Body of pancreas (tissue), 4 donors: Measurements from ENCODE around the gene BORCS8.

Experiments
- POLR2A ChIP-seq, 3 donors: fragments of 450-650 bp; IDR thresholded peaks; one replicate each; pipeline ENCODE4 v1.6.1; 2016; ENCODE audit warnings: antibody characterized with exemption in 3 of 3, mild to moderate bottlenecking in 2 of 3
- TF ChIP-seq, protein P1 (sequence below), 7 experiments: fragments of 450-650 bp in 4 of 7; fragments of 200-600 bp in 3 of 7; sonication (generic) in 3 of 7; IDR thresholded peaks; one replicate each; pipeline ENCODE4 v1.5.1; 2016 to 2019; ENCODE audit warnings: antibody characterized with exemption in 7 of 7

DNA sequence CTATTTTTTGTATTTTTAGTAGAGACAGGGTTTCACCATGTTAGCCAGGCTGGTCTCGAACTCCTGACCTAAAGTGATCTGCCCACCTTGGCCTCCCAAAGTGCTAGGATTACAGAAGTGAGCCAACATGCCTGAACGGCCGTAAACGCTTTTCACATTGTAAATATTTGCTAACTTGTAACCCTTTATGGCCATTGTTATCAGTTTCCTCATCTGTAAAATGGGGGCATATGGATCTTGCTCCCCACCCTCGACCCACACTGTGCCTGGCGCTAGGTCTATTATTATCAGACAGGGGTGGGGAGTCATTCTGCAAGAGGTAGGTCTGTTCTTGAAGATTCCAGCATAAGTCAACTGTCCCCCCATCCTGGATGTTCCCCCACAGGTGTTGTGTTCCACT, 31.7 kb upstream of the BORCS8 start:
- TF ChIP-seq, protein P1, sequence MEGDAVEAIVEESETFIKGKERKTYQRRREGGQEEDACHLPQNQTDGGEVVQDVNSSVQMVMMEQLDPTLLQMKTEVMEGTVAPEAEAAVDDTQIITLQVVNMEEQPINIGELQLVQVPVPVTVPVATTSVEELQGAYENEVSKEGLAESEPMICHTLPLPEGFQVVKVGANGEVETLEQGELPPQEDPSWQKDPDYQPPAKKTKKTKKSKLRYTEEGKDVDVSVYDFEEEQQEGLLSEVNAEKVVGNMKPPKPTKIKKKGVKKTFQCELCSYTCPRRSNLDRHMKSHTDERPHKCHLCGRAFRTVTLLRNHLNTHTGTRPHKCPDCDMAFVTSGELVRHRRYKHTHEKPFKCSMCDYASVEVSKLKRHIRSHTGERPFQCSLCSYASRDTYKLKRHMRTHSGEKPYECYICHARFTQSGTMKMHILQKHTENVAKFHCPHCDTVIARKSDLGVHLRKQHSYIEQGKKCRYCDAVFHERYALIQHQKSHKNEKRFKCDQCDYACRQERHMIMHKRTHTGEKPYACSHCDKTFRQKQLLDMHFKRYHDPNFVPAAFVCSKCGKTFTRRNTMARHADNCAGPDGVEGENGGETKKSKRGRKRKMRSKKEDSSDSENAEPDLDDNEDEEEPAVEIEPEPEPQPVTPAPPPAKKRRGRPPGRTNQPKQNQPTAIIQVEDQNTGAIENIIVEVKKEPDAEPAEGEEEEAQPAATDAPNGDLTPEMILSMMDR (IDR thresholded peaks at IDR 0.05): no peak
- TF ChIP-seq POLR2A (IDR thresholded peaks at IDR 0.05): no peak
